Activated CD8-positive, alpha-beta memory T cell treated with anti-CD3 and anti-CD28 coated beads, Interleukin-2, amount 50 U/mL, for 48 hours (primary cell): ENCODE results near the gene MRS2.
"Not testable (repeated sequence)": the region's sequence is repeated elsewhere in the genome, so short reads cannot be mapped to it uniquely, and the experiment has no call there.

ENCODE experiments used
- DNase-seq: peaks from one replicate; pipeline ENCODE4 v3.0.0-alpha.2; 2020

MRS2 gene, protein sequence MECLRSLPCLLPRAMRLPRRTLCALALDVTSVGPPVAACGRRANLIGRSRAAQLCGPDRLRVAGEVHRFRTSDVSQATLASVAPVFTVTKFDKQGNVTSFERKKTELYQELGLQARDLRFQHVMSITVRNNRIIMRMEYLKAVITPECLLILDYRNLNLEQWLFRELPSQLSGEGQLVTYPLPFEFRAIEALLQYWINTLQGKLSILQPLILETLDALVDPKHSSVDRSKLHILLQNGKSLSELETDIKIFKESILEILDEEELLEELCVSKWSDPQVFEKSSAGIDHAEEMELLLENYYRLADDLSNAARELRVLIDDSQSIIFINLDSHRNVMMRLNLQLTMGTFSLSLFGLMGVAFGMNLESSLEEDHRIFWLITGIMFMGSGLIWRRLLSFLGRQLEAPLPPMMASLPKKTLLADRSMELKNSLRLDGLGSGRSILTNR

DNA sequence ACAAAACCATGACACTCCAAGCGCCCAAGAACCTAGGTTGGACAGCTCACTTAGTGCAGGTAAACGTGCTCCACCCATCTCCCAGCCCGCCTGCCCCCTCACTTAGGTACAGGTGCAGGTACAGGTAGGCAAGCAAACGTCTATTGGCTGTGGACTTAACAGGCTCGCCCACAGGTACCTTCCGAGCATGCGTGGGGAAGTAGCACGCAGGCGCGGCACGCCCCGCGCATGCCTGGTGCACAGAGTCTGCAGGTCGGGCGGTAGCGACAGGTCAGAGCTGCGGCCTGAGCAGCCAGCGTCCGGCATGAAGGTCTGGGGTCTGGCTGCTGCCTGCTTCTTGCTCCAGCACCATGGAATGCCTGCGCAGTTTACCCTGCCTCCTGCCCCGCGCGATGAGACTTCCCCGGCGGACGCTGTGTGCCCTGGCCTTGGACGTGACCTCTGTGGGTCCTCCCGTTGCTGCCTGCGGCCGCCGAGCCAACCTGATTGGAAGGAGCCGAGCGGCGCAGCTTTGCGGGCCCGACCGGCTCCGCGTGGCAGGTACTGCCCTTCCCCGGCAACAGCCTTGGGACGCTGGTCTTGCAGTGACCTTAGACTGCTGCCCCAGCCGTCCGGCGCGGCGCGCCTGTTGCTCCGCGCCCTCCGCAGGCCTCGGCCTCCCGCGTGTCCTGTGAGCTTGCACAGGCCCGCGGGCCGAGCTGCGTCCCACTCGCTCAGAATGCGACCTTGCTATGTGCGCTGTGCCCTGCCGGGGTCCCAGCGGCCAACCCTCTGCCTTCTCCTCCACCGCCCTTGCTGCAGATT, at the start of gene MRS2:
Gene MRS2 (plus strand): TSS at position 240 of the 804 bp plus-strand sequence. CDS start 111 bp downstream, at position 351.
- peak; percentile 88 for DNase-seq

DNA sequence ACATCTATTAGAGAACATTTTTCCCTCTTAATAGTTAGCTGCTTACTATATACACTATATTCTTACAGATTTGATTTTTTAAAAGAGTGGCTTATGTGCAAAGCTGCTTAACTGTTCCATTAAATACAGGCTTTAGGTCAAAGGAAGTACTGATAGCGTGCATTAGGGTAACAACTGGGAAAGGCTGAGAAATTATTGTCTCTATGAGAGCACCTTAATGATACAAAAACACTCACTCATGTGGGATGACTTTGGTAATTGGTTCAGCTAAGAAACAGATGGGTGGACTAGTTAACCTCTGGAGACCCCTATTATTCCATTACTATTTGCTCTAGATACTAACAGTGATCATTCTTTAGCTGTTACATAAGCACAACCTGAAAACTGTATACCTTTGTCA, 48.9 kb upstream of the MRS2 start:
- no peak for DNase-seq

DNA sequence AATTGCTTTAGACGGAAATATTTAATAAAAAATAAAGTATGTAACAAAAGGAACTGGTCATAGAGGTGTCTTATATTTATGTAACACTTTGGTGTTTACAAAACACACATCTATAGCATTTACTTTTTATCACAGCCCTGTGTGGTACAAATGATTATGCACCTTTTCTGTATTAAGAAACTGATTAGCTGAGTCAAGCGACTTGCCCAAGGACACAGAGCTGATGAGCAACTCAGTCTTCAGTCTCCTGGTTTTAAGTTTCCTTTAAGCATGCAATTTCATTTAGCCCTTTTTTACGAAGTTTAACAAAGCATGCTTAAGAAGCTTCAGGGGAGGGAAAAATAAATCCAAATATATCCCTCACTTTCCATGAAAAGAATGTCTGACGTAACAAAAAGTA, 47.3 kb upstream of the MRS2 start:
- DNase-seq, result no peak

DNA sequence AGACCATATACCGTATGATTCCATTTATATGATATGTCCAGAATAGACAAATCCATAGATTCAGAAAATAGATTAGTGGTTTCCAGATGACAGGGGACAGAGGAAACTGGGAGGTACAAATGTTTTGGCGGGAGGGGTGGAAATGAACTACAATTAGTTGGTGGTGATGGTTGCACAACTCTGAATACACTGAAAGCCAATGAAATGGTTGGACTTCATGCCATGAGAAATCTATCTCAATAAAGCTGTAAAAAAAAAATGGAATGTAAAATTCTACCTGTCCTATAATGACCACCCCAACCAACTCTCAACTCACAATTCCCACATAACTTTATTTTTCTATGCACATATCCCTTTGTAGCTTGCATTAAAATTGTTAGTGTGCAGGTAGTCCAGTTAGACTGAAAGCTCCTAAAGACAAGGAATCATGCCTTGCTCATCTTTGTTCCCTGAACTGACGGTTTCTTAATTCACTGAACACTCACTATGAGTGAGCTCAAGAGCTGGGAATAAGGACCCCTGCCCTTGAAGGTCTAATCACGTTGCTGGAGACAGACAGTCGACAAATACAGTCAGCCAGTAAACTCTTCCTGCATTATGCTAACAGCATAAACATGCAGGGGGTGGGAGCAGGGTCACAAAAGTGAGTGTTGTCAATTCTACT, 46.3 kb upstream of the MRS2 start:
- no peak for DNase-seq

DNA sequence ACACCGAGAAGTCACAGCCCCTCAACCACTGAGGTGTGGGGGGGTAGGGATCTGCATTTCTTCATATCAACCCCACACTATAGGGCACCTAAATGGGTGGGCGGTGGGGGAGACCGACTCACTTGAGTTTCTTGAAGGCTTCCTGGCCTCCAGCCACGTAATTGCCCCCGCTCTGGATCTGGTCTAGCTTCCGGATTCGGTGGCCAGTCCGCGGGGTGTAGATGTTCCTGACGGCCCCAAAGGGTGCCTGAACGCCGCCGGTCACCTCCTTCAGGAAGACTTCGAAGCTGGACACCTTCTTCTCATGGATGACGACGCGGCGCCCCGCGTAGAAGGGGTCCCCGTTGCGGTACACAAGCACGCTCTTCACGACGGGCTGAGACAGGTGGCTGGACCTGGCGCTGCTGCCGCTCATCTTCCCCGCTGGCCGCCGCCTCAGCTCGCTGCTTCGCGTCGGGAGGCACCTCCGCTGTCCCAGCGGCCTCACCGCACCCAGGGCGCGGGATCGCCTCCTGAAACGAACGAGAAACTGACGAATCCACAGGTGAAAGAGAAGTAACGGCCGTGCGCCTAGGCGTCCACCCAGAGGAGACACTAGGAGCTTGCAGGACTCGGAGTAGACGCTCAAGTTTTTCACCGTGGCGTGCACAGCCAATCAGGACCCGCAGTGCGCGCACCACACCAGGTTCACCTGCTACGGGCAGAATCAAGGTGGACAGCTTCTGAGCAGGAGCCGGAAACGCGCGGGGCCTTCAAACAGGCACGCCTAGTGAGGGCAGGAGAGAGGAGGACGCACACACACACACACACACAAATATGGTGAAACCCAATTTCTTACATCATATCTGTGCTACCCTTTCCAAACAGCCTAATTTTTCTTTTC, 45.2 kb upstream of the MRS2 start, which contains the start of gene DCDC2:
Gene DCDC2 (minus strand): TSS at position 724 of the 883 bp plus-strand sequence. CDS start 309 bp downstream, at position 415.
- peak; percentile 62 for DNase-seq

DNA sequence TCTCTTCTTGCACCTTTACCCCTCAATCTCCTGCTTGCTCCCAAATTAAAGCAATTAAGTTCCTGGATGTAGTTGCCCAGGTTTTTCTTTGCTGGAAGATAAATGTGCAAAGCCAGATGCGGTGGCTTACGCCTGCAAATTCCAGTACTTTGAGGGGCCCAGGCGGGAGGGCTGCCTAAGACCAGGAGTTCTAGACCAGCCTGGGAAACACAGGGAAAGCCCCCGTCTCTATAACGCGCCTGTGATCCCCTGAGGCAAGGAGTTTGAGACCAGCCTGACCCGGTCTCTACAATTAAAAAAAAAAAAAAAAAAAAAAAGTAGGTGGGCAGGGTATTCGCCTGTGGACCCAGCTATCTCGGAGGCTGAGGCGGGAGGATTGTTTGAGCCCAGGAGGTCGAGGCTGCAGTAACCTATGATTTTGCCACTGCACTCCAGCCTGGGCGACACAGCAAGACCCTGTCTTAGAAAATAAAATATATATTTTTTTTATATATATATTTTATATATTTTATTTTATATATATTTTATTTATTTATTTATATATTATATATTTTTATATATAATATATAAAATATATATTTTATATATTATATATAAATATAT, 44.4 kb upstream of the MRS2 start:
- no peak for DNase-seq

DNA sequence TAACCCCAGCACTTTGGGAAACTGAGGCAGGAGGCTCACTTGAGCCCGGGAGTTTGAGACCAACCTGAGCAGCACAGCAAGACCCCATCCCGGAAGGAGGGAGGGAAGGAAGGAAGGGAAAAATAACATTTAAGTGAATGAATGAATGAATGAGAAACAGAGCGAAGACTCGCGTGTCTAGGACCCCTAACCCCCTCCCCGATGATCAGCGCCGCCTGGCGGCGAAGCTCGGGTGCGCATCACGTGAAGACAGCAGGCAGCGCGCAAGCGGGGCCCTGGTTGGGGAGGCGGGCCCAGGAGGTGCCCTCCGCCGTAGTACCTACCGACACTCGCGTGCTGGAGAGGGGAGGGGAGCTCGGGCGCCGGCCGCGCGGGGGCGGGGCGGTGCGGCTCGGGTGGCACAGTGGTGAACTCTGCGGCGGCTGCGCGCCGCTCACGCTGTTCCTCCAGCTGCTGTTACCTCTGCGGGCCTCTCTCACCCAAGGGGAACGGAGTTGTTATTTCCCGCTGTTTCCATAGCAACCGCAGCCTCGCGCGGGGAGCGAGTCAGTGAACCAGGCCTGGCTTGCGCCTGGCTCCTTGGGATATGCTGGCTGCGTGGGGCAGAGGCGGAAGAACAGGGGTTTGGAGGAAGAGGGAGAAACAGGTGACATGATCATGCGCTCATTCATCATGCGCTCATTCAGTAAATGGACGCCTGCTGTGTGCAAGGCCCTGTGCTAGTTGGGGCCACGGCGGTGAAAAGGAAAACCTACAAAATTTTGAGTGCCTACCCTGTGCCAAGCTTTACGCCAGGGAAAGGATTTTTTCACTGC, 42.9 kb upstream of the MRS2 start:
- DNase-seq, result peak; percentile 97

DNA sequence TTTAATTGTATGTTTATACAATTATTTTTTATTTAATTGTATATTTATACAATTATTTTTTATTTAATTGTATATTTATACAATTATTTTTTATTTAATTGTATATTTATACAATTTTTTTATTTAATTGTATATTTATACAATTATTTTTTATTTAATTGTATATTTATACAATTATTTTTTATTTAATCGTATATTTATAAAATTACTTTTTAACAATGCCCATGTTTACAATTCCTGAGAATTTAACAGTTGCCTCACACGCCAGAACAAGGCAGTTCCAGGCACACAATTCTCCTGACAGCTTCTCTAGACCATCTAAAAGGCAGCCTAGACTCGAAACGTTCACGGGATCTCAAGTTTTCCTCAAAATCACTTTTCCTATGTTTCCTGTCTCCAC, 40.4 kb upstream of the MRS2 start:
- DNase-seq, result not testable (repeated sequence)

DNA sequence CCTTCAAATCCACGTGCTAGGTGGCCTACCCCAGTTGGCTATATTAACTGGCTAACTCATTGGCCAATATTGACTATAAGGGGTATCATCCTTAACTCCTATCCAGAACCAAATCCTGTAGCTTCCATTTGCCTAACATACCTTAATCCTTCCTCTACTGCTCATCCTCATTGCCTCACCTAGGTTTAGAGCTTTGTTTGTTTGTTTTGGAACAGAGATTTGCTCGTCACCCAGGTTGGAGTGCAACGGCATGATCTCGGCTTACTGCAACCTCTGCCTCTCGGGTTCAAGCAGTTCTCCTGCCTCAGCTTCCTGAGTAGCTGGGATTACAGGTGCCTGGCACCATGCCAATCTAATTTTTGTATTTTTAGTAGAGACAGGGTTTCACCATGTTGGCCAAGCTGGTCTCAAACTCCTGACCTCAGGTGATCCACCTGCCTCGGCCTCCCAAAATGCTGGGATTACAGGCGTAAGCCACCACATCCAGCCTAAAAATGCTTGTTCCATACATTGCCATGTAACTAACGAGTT, 37.6 kb upstream of the MRS2 start:
- not testable (repeated sequence) for DNase-seq

DNA sequence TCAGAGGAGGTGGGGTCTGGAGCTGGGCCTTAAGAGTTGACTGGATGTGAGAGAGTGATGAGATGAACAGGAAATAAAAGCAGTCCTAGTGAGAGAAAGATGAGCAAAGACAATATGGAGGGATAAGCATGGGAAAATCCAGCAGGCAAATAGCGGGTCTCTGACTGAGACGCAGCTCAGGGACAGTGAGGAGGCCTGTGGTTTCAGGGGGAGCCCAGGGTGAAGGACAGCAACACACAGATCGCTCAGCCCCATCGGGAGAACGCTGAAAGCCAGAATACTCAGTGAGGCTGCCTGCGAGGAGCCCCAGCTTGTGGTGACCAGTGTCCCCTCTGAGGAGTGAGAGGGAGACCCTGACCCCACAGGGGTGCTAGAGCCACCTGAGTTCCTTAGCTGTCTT, 28.1 kb upstream of the MRS2 start:
- no peak for DNase-seq

DNA sequence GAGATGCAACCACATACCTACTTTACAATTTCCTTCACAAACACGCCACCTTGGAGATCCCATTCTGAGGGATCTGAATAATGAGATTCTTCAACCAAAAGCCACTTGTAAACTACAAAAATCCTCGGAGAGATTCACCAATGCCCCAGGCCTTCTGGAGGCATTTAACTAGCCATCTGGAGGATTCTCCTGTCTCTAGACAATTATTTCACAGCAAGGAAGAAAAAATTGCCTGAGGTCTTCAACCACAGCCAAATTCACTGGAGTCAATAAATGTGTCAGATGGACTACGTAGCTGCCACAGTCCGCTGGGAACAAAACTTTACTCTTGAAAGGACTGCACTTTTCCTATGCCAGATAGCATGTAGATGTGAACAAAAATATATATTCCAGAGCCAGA, 25.9 kb upstream of the MRS2 start:
- no peak for DNase-seq

DNA sequence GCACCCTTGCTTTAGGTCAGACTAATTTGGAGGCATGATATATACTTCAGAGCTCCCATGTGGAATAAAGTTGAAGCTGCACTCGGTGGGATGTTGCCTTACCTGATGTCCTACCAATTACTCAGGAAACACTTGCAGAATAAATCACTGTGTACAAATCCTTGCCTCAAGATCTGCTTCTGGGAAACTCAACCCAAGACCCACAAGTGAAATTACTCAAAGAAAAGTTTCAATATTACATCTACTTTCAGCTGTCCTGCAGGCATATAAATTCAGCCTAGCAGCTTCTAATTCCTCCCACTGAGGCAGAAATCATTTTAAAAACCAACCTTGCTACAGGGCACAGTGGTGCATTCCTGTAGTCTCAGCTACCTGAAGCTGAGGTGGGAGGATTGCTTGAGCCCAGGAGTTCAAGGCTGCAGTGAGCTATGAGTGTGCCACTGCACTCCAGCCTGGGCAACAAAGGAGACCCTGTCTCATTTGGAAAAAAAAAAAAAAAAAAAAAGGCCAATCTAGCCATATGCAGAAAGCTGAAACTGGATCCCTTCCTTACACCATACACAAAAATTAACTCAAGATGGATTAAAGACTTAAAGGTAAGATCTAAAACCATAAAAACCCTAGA, 24.2 kb upstream of the MRS2 start:
- no peak for DNase-seq

DNA sequence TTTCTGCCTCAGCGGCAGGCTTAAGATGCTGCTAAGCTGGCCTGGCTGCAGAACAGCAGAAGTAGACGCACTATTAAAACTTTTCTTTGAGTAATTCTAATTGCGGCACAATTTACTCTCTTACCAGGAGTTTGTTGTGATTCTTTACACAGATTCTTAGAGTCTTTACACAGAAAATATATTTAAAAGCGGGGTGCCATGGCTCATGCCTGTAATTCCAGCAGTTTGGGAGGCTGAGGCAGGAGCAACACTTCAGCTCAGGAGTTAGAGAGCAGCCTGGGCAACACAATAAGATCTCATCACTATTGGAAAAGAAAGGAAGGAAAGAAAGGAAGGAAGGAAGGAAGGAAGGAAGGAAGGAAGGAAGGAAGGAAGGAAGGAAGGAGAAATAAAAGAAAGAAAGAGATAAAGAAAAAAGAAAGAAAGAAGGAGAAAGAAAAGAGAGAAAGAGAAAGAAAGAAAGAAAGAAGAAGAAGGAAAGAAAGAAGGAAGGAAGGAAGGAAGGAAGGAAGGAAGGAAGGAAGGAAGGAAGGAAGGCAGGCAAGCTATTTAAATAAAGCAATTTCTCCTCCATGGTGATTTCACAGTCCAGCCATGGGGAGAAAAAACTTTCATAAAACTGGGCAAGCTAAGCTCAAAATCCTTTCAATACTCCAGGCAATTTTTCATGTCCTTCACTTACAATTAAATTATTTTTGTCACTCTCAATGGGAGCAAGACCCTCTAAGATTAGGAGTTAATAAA, 21.1 kb upstream of the MRS2 start:
- DNase-seq, result no peak

DNA sequence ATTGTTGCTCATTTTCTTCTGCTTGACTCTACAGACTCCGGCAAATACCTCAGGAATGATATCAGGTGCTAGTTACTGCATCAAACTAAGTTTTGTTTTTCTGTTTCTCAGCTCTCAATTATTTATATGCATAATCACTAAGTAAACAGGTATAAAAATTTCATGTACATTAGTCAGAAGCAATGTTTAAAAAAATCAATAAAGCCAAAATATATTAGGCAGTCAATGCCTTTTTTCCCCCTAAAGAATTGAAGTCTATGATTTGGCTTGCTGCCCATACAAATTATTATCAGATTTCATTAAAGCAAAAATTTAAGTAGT, 20.6 kb upstream of the MRS2 start:
- no peak for DNase-seq

DNA sequence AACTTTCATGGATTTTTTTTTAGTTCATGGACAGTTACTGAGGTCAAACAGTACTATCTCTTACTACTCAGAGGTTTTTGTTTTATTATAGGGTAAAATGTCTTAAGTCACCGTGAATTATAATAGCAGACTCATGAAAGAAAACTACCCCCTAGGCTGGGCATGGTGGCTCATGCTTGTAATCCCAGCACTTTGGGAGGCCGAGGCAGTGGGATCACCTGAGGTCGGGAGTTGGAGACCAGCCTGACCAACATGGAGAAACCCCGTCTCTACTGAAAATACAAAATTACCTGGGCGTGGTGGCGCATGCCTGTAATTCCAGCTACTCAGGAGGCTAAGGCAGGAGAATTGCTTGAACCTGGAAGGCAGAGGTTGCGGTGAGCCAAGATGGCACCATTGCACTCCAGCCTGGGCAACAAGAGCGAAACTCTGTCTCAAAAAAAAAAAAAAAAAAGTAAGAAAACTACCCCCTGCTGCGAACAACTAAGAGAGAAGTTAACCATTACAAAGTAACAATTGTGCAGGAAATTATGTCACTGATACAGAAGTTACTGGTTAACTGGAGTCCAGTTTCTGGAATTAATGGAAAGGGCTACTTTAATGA, 19.7 kb upstream of the MRS2 start:
- not testable (repeated sequence) for DNase-seq

DNA sequence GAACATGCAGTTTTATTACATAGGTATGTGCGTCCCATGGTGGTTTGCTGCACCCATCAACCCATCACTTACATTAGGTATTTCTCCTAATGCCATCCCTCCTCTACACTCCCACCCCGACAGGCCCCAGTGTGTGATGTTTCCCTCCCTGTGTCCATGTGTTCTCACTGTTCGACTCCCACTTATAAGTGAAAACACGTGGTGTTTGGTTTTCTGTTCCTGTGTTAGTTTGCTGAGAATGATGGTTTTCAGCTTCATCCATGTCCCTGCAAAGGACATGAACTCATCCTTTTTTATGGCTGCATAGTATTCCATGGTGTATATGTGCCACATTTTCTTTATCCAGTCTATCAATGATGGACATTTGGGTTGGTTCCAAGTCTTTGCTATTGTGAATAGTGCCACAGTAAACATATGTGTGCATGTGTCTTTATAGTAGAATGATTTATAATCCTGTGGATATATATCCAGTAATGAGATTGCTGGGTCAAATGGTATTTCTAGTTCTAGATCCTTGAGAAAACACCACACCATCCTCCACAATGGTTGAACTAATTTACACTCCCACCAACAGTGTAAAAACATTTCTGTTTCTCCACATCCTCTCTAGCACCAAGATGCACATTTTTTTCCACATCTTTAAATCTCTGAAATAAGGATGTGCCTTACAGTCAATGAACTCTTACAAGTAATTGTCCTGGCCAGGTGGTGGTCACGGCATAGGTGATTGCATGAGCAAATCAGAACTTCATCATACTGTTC, 18.2 kb upstream of the MRS2 start:
- DNase-seq, result not testable (repeated sequence)

DNA sequence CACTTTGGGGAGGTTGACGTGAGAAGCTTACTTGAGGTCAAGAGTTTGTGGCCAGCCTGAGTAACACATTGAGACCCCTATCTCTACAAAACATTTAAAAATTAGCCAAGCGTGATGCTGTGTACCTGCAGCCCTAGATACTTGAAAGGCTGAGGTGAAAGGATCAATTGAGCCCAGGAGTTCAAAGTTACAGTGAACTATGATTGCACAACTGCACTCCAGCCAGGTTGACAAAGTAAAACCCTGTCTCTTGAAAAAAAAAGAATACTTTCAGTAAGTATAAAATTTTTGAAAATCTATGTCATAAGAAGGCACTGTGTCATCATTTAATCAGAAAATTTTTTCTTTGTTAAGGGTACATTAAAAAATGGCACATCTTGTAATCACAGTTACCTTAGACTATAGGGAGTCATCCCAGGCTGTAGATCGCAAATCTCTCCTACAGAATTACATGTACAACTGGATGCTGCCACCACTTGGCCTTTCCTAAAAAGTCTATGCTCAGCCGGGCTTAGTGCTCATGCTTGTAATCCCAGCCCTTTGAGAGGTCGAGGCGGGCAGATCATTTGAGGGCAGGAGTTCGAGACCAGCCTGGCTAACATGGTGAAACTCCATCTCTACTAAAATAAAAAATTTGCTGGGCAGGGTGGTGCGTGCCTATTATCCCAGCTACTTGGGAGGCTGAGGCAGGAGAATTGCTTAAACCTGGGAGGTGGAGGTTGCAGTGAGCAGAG, 17.0 kb upstream of the MRS2 start:
- DNase-seq, result no peak

DNA sequence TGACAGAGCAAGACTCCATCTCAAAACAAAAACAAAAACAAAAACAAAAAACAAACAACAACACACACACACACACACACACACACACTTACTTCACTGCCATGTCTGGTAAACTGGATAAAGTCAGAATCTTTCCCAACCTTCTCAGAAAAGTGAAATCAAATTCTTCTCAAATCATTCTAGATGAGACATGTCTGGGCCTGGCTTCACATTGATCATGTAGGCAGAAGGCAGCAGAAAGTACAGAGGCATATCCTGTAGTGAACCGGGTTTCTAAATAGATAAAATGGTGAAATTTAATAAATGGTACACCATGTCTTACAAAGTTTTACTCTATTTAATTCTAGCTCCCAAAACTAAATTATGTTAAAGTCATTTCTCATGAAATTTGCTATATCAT, 14.9 kb upstream of the MRS2 start:
- DNase-seq, result no peak
